ENCODE measurements around the gene HSPH1. TPM values are rescaled to one million over a fixed set of nuclear protein-coding genes. Genes with fewer than 3 reads are reported as not detected.

Gene HSPH1
- total RNA-seq, 3 donors from 2014 or later, result 36.3 to 109 (median 53.1) TPM

- Histone ChIP-seq H3K4me1 (no peaks in the 10 kb centered on the region), H3K4me3 (no peak overlapping the region), H3K36me3 (no peaks in the 10 kb centered on the region), H3K27ac (no peak overlapping the region), H3K9me3 (no peaks in the 10 kb centered on the region), H3K27me3 (no peaks in the 10 kb centered on the region)
- TF ChIP-seq POLR2AphosphoS5 (IDR thresholded peaks at IDR 0.05) (no peak), POLR2A (IDR thresholded peaks at IDR 0.05) (no peak), CTCF (IDR thresholded peaks at IDR 0.05) (no peak)
- intact Hi-C loops (cut with DNase I; ENCODE audit: low total_unique reads), result loop anchor here (5.0 kb wide), 1 partner anchor 1454 kb away; no protein-coding TSS in a partner anchor
- DNase-seq (ENCODE audit: low spot score in 2 of 2), result no peak
Observed at GRCh38 chr13:31121379-31122140, 40.1 kb downstream of the HSPH1 start.

GRCh38 chr13:31119966-31120700, 41.6 kb downstream of the HSPH1 start:
- intact Hi-C loops (cut with DNase I; ENCODE audit: low total_unique reads), result loop anchor here (5.0 kb wide), 1 partner anchor 1453 kb away; no protein-coding TSS in a partner anchor
- Histone ChIP-seq H3K4me3 (no peak overlapping the region), H3K4me1 (no peaks in the 10 kb centered on the region), H3K27ac (no peak overlapping the region), H3K36me3 (no peaks in the 10 kb centered on the region), H3K9me3 (no peaks in the 10 kb centered on the region), H3K27me3 (no peaks in the 10 kb centered on the region)
- no peak for DNase-seq (ENCODE audit: low spot score in 2 of 2)
- no peak for TF ChIP-seq CTCF (IDR thresholded peaks at IDR 0.05)
- TF ChIP-seq POLR2AphosphoS5 (IDR thresholded peaks at IDR 0.05), result no peak
- no peak for TF ChIP-seq POLR2A (IDR thresholded peaks at IDR 0.05)

- Histone ChIP-seq H3K4me3 (no peak overlapping the region), H3K9me3 (no peaks in the 10 kb centered on the region), H3K4me1 (no peaks in the 10 kb centered on the region), H3K27ac (no peak overlapping the region), H3K36me3 (no peaks in the 10 kb centered on the region), H3K27me3 (no peaks in the 10 kb centered on the region)
- intact Hi-C loops (cut with DNase I; ENCODE audit: low total_unique reads), result no loop called here
- TF ChIP-seq CTCF (IDR thresholded peaks at IDR 0.05) (no peak), POLR2AphosphoS5 (IDR thresholded peaks at IDR 0.05) (no peak), POLR2A (IDR thresholded peaks at IDR 0.05) (no peak)
- DNase-seq (ENCODE audit: low spot score in 2 of 2), result no peak
Observed at GRCh38 chr13:31119526-31119925, 42.2 kb downstream of the HSPH1 start.

GRCh38 chr13:31116224-31116623, 45.5 kb downstream of the HSPH1 start:
- Histone ChIP-seq H3K27me3 (no peaks in the 10 kb centered on the region), H3K27ac (no peak overlapping the region), H3K9me3 (no peaks in the 10 kb centered on the region), H3K4me3 (no peak overlapping the region), H3K36me3 (no peaks in the 10 kb centered on the region), H3K4me1 (no peaks in the 10 kb centered on the region)
- no peak for DNase-seq (ENCODE audit: low spot score in 2 of 2)
- TF ChIP-seq POLR2AphosphoS5 (IDR thresholded peaks at IDR 0.05) (no peak), POLR2A (IDR thresholded peaks at IDR 0.05) (no peak), CTCF (IDR thresholded peaks at IDR 0.05) (no peak)
- intact Hi-C loops (cut with DNase I; ENCODE audit: low total_unique reads), result no loop called here

- intact Hi-C loops (cut with DNase I; ENCODE audit: low total_unique reads), result no loop called here
- DNase-seq (ENCODE audit: low spot score in 2 of 2), result no peak
Observed at GRCh38 chr13:31115616-31116015, 46.1 kb downstream of the HSPH1 start.

More at GRCh38 chr13:31115616-31116015, 46.1 kb downstream of the HSPH1 start:
- Histone ChIP-seq H3K27ac (no peak overlapping the region), H3K4me1 (no peaks in the 10 kb centered on the region), H3K9me3 (no peaks in the 10 kb centered on the region), H3K36me3 (no peaks in the 10 kb centered on the region), H3K4me3 (no peak overlapping the region), H3K27me3 (no peaks in the 10 kb centered on the region)
- TF ChIP-seq POLR2A (IDR thresholded peaks at IDR 0.05) (no peak), POLR2AphosphoS5 (IDR thresholded peaks at IDR 0.05) (no peak), CTCF (IDR thresholded peaks at IDR 0.05) (no peak)

Measured in breast epithelium (tissue), 4 donors.